KG1 (cell line): Measurements from ENCODE around the gene NCOA6.
"Not testable (repeated sequence)": the region's sequence is repeated elsewhere in the genome, so short reads cannot be mapped to it uniquely, and the experiment has no call there.

ENCODE experiments used
- DNase-seq: peaks from one replicate; lab custom pipeline; 2025; lab: John Stamatoyannopoulos, UW

NCOA6 gene

GRCh38 chr20:34719242-34720017, 106.0 kb downstream of the NCOA6 start:
- DNase-seq, result not testable (repeated sequence)

GRCh38 chr20:34717230-34718095, 108.0 kb downstream of the NCOA6 start:
- DNase-seq, result no peak

GRCh38 chr20:34716921-34717229, 108.6 kb downstream of the NCOA6 start:
- no peak for DNase-seq

- DNase-seq, result no peak
Measured at GRCh38 chr20:34715384-34715783, 110.1 kb downstream of the NCOA6 start.

- not testable (repeated sequence) for DNase-seq
Measured at GRCh38 chr20:34713944-34714515, 111.4 kb downstream of the NCOA6 start.

- DNase-seq, result no peak
Measured at GRCh38 chr20:34713194-34713943, 112.1 kb downstream of the NCOA6 start.

GRCh38 chr20:34712525-34713192, 112.8 kb downstream of the NCOA6 start:
- no peak for DNase-seq

GRCh38 chr20:34711813-34712430, 113.5 kb downstream of the NCOA6 start:
- no peak for DNase-seq

- DNase-seq, result no peak
Measured at GRCh38 chr20:34710861-34711574, 114.4 kb downstream of the NCOA6 start.

GRCh38 chr20:34710568-34710839, 114.9 kb downstream of the NCOA6 start:
- no peak for DNase-seq

- peak; percentile 77 for DNase-seq
Measured at GRCh38 chr20:34709831-34710567, 115.5 kb downstream of the NCOA6 start.

- peak; percentile 77 for DNase-seq
Measured at GRCh38 chr20:34709044-34709830, 116.2 kb downstream of the NCOA6 start.

- no peak for DNase-seq
Measured at GRCh38 chr20:34708621-34709043, 116.8 kb downstream of the NCOA6 start.

GRCh38 chr20:34706912-34707784, 118.3 kb downstream of the NCOA6 start:
- no peak for DNase-seq

- DNase-seq, result no peak
Measured at GRCh38 chr20:34706302-34706875, 119.1 kb downstream of the NCOA6 start.

- DNase-seq, result no peak
Measured at GRCh38 chr20:34705397-34706301, 119.8 kb downstream of the NCOA6 start.

- no peak for DNase-seq
Measured at GRCh38 chr20:34705008-34705396, 120.4 kb downstream of the NCOA6 start.
